Activated CD8-positive, alpha-beta T cell treated with anti-CD3 and anti-CD28 coated beads for 36 hours (primary cell): ENCODE measurements around the gene HAUS5. TPM values are rescaled to one million over a fixed set of nuclear protein-coding genes. Genes with fewer than 3 reads are reported as not detected.

Experiments used
- ATAC-seq: fragments of 200-7000 bp; cut with Tn5 transposase; one replicate; pipeline ENCODE4 v1.10.0; 2021; ENCODE audit warnings: mild to moderate bottlenecking, moderate library complexity
- CTCF ChIA-PET: fragments of 350-600 bp; sonication (Branson Sonifier 250); formaldehyde crosslinking; loops from one replicate; lab custom pipeline; 2021; ENCODE audit warnings: antibody characterized with exemption; lab: Charles Lee
- POLR2A ChIA-PET: fragments of 350-600 bp; sonication (Branson Sonifier 250); formaldehyde crosslinking; loops from one replicate; lab custom pipeline; 2021; ENCODE audit warnings: antibody characterized with exemption; lab: Charles Lee
- DNase-seq: peaks from one replicate; pipeline ENCODE4 v3.0.0-alpha.2; 2020
- H3K27ac Mint-ChIP-seq: one replicate; pipeline ENCODE4 v1.8.0; 2021; ENCODE audit warnings: mild to moderate bottlenecking, mixed read lengths
- H3K27me3 Mint-ChIP-seq: one replicate; pipeline ENCODE4 v1.8.0; 2021; ENCODE audit warnings: mixed read lengths
- H3K36me3 Mint-ChIP-seq: one replicate; pipeline ENCODE4 v1.8.0; 2021; ENCODE audit warnings: low read depth, mixed read lengths
- H3K4me1 Mint-ChIP-seq: one replicate; pipeline ENCODE4 v1.8.0; 2021; ENCODE audit warnings: low read depth, mixed read lengths
- H3K4me3 Mint-ChIP-seq: one replicate; pipeline ENCODE4 v1.8.0; 2021; ENCODE audit warnings: mild to moderate bottlenecking, moderate library complexity, mixed read lengths
- H3K9me3 Mint-ChIP-seq: one replicate; pipeline ENCODE4 v1.8.0; 2021; ENCODE audit warnings: mixed read lengths
- CTCF ChIP-seq: fragments of 200-600 bp; IDR thresholded peaks from one replicate; pipeline ENCODE4 v1.8.0; 2022; ENCODE audit warnings: antibody characterized with exemption, mild to moderate bottlenecking
- intact Hi-C: fragments of 100-400 bp; cut with micrococcal nuclease; formaldehyde crosslinking; loops from one replicate; pipeline ENCODE4 v1.10.0; 2022
- total RNA-seq, 2 experiments: library from RNA; stranded (reverse); gene quantifications; one replicate each; pipeline ENCODE4 v1.2.3, GENCODE V29; 2021

HAUS5 gene
- total RNA-seq, 2 experiments from 2014 or later: 38.3 to 40.0 TPM

GRCh38 chr19:35618857-35619256, 6.3 kb downstream of the HAUS5 start:
- H3K27ac Mint-ChIP-seq: no peak overlapping the region
- intact Hi-C loops: no loop called here
- POLR2A ChIA-PET: interaction anchor here (0.6 kb wide), 1 partner anchor 22 kb away, joined by 3 read pairs; no protein-coding TSS in a partner anchor
- peaks cover 18% of the 10 kb centered on the region for H3K36me3 Mint-ChIP-seq
- H3K9me3 Mint-ChIP-seq: no peaks in the 10 kb centered on the region
- TF ChIP-seq CTCF: no peak
- no peak overlapping the region for H3K4me3 Mint-ChIP-seq
- peaks cover 2% of the 10 kb centered on the region for H3K4me1 Mint-ChIP-seq
- DNase-seq: no peak
- CTCF ChIA-PET: interaction anchor here (1.7 kb wide), 1 partner anchor 70 kb away, joined by 4 read pairs; no protein-coding TSS in a partner anchor
- no peaks in the 10 kb centered on the region for H3K27me3 Mint-ChIP-seq
- ATAC-seq: no peak

GRCh38 chr19:35619290-35619923, 6.9 kb downstream of the HAUS5 start:
- Mint-ChIP-seq H3K9me3 (no peaks in the 10 kb centered on the region), H3K27me3 (no peaks in the 10 kb centered on the region), H3K4me1 (no peaks in the 10 kb centered on the region), H3K4me3 (no peak overlapping the region), H3K36me3 (peaks cover 18% of the 10 kb centered on the region), H3K27ac (no peak overlapping the region)
- TF ChIP-seq CTCF: no peak
- ATAC-seq (no peak), DNase-seq (no peak)
- CTCF ChIA-PET: interaction anchor here (1.7 kb wide), 1 partner anchor 71 kb away, joined by 4 read pairs; no protein-coding TSS in a partner anchor
- intact Hi-C loops: no loop called here
- POLR2A ChIA-PET: interaction anchor here (0.6 kb wide), 1 partner anchor 21 kb away, joined by 3 read pairs; no protein-coding TSS in a partner anchor

GRCh38 chr19:35620001-35620400, 7.5 kb downstream of the HAUS5 start:
- POLR2A ChIA-PET: no interaction called here
- Mint-ChIP-seq H3K27ac (no peak overlapping the region), H3K36me3 (peaks cover 18% of the 10 kb centered on the region), H3K9me3 (no peaks in the 10 kb centered on the region), H3K4me3 (no peak overlapping the region), H3K27me3 (no peaks in the 10 kb centered on the region), H3K4me1 (no peaks in the 10 kb centered on the region)
- TF ChIP-seq CTCF: no peak
- no peak for DNase-seq
- CTCF ChIA-PET: no interaction called here
- no peak for ATAC-seq
- intact Hi-C loops: no loop called here

- POLR2A ChIA-PET: interaction anchor here (2.5 kb wide), 1 partner anchor 9 kb away, joined by 11 read pairs; the partner anchor contains the start of gene HAUS5
- TF ChIP-seq CTCF: no peak
- no peak for DNase-seq
- H3K36me3 Mint-ChIP-seq: peaks cover 11% of the 10 kb centered on the region
- CTCF ChIA-PET: no interaction called here
- H3K4me1 Mint-ChIP-seq: no peaks in the 10 kb centered on the region
- no peak for ATAC-seq
- no peak overlapping the region for H3K27ac Mint-ChIP-seq
- no peak overlapping the region for H3K4me3 Mint-ChIP-seq
- intact Hi-C loops: no loop called here
- H3K27me3 Mint-ChIP-seq: no peaks in the 10 kb centered on the region
- no peaks in the 10 kb centered on the region for H3K9me3 Mint-ChIP-seq
These were observed 9.2 kb downstream of the HAUS5 start for GRCh38 chr19:35621708-35622107.

GRCh38 chr19:35622750-35623149, 10.2 kb downstream of the HAUS5 start:
- no peaks in the 10 kb centered on the region for H3K9me3 Mint-ChIP-seq

More at GRCh38 chr19:35622750-35623149, 10.2 kb downstream of the HAUS5 start:
- no peak for ATAC-seq
- Mint-ChIP-seq H3K4me1 (no peaks in the 10 kb centered on the region), H3K27me3 (no peaks in the 10 kb centered on the region), H3K4me3 (no peak overlapping the region), H3K36me3 (peaks cover 10% of the 10 kb centered on the region), H3K27ac (no peak overlapping the region)
- no peak for TF ChIP-seq CTCF
- DNase-seq: no peak
- intact Hi-C loops: no loop called here
- ChIA-PET POLR2A (interaction anchor here (1.1 to 2.5 kb wide), 3 partner anchors 10 to 19 kb away, joined by 3 to 11 read pairs (median 4); partner anchors contain the start of genes ETV2 and HAUS5), CTCF (no interaction called here)
